ENCODE data around the gene GNGT2.

The GNGT2 gene

DNA sequence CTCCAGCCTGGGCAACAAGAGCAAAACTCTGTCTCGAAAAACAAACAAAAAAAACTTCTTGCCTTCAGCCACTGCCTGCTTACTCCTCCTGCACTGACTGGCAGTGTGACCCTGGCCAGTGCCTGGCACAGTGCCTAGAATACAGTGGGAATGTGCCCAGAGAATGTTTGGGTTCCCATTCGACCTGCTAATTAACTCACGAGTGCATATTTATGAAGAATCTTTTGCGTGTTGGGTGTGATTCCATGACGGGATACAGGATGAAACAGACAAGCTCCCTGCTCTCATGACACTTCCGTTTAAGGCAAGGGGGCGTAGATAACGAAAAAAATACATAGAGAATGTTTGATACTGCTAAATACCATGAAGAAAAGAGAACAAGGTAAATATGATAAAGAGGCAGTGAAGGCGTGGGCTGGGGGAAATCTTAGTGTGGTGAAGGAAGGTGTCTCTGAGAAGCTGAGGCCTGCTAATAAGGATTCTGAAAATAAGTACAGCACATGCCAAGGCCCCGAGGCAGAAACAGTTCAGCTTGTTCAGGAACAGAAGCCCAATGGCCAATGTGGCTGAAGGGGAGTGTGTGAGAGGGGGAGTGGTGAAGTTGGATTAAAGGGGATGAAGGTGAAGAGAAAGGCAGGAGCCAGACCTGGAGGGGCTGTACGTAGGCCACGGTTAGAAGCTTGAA lies 4.4 kb upstream of the GNGT2 start:
- no peaks in the 10 kb centered on the region for H3F3A ChIP-seq (ENCODE audit: low read depth)
- H3K4me2 ChIP-seq (ENCODE audit: low read depth, low read length, poor library complexity, severe bottlenecking), result no peak overlapping the region
- TF ChIP-seq, protein P1, sequence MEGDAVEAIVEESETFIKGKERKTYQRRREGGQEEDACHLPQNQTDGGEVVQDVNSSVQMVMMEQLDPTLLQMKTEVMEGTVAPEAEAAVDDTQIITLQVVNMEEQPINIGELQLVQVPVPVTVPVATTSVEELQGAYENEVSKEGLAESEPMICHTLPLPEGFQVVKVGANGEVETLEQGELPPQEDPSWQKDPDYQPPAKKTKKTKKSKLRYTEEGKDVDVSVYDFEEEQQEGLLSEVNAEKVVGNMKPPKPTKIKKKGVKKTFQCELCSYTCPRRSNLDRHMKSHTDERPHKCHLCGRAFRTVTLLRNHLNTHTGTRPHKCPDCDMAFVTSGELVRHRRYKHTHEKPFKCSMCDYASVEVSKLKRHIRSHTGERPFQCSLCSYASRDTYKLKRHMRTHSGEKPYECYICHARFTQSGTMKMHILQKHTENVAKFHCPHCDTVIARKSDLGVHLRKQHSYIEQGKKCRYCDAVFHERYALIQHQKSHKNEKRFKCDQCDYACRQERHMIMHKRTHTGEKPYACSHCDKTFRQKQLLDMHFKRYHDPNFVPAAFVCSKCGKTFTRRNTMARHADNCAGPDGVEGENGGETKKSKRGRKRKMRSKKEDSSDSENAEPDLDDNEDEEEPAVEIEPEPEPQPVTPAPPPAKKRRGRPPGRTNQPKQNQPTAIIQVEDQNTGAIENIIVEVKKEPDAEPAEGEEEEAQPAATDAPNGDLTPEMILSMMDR (conservative IDR thresholded peaks at IDR 0.05; ENCODE audit: low read length), result no peak
- no peak for TF ChIP-seq EZH2phosphoT487 (IDR thresholded peaks at IDR 0.05; ENCODE audit: borderline replicate concordance)
- no peaks in the 10 kb centered on the region for H3K27me3 ChIP-seq (ENCODE audit: insufficient read depth, low read length, poor library complexity, severe bottlenecking)
- no peak overlapping the region for H3K4me3 ChIP-seq (ENCODE audit: low read length, poor library complexity, severe bottlenecking)
- H3K4me1 ChIP-seq (ENCODE audit: insufficient read depth, low read length, poor library complexity, severe bottlenecking), result peaks cover 77% of the 10 kb centered on the region
- no peak overlapping the region for H3K9ac ChIP-seq (ENCODE audit: low read depth, low read length, poor library complexity, severe bottlenecking)
- no peaks in the 10 kb centered on the region for H4K20me1 ChIP-seq (ENCODE audit: insufficient read depth, low read length, poor library complexity, severe bottlenecking)
- H3K79me2 ChIP-seq (ENCODE audit: insufficient read depth, low read length), result peaks cover 59% of the 10 kb centered on the region
- no peak overlapping the region for H2AFZ ChIP-seq (ENCODE audit: low read length)
- no peaks in the 10 kb centered on the region for H3K9me2 ChIP-seq (replicated peaks; ENCODE audit: low read depth, low read length)
- H3K36me3 ChIP-seq (ENCODE audit: insufficient read depth, low read length), result no peaks in the 10 kb centered on the region
- no peaks in the 10 kb centered on the region for H3K9me3 ChIP-seq (ENCODE audit: insufficient read depth, low read depth, low read length)

DNA sequence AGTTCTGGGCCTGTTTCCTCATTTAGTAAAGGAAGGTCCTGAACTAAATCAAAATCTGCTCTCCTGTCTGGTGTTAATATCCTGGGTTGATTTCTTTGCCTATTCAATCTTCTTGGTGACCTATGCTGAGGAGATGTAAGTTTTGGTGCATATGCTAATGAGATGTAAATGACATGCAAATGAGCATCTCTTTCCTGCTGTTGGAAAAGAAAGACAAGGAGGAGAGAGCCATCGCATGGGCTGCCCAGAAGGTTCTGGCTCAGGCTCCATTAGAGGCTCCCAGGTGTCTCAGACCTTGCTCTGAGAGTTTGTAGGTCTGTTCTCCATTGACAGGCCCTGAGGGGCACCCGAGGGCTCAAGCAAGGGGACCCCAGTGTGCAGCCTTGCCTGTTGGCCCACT lies 3.5 kb upstream of the GNGT2 start:
- Histone ChIP-seq H2AFZ (ENCODE audit: low read length) (no peak overlapping the region), H3K4me3 (ENCODE audit: low read length, poor library complexity, severe bottlenecking) (peak overlapping the region; percentile 19), H4K20me1 (ENCODE audit: insufficient read depth, low read length, poor library complexity, severe bottlenecking) (no peaks in the 10 kb centered on the region), H3K9me2 (replicated peaks; ENCODE audit: low read depth, low read length) (no peaks in the 10 kb centered on the region), H3K27me3 (ENCODE audit: insufficient read depth, low read length, poor library complexity, severe bottlenecking) (no peaks in the 10 kb centered on the region), H3K36me3 (ENCODE audit: insufficient read depth, low read length) (no peaks in the 10 kb centered on the region), H3K4me1 (ENCODE audit: insufficient read depth, low read length, poor library complexity, severe bottlenecking) (peaks cover 81% of the 10 kb centered on the region), H3F3A (ENCODE audit: low read depth) (no peaks in the 10 kb centered on the region), H3K79me2 (ENCODE audit: insufficient read depth, low read length) (peaks cover 59% of the 10 kb centered on the region), H3K4me2 (ENCODE audit: low read depth, low read length, poor library complexity, severe bottlenecking) (peak overlapping the region; percentile 97), H3K9ac (ENCODE audit: low read depth, low read length, poor library complexity, severe bottlenecking) (no peak overlapping the region), H3K9me3 (ENCODE audit: insufficient read depth, low read depth, low read length) (no peaks in the 10 kb centered on the region)
- no peak for TF ChIP-seq EZH2phosphoT487 (IDR thresholded peaks at IDR 0.05; ENCODE audit: borderline replicate concordance)
- TF ChIP-seq, protein P1 (conservative IDR thresholded peaks at IDR 0.05; ENCODE audit: low read length), result no peak

DNA sequence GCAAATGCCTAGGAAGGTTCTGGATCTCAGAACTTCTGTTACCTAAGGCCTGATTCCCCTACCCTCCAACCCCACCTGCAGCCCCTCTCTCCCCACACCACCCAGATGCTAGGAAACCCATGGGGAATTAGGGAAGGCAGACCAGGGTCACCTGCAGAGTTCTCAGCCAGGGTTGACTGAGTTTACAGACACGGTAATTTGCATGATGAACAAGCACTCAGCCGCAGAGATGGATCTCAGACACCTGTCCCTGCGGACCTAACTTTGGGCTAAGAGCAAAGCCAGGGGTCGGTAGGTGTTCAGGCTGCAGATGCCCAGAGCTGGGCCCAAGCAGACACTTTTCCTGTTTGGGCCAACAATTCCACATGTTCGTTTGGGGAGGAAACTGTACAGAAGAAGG lies 3.0 kb upstream of the GNGT2 start:
- peak overlapping the region; percentile 97 for H3K4me2 ChIP-seq (ENCODE audit: low read depth, low read length, poor library complexity, severe bottlenecking)
- H3K4me3 ChIP-seq (ENCODE audit: low read length, poor library complexity, severe bottlenecking), result peak overlapping the region; percentile 19
- H3K9me2 ChIP-seq (replicated peaks; ENCODE audit: low read depth, low read length), result no peaks in the 10 kb centered on the region
- H3K79me2 ChIP-seq (ENCODE audit: insufficient read depth, low read length), result peaks cover 59% of the 10 kb centered on the region
- H3K4me1 ChIP-seq (ENCODE audit: insufficient read depth, low read length, poor library complexity, severe bottlenecking), result peaks cover 81% of the 10 kb centered on the region
- no peak overlapping the region for H2AFZ ChIP-seq (ENCODE audit: low read length)
- H3F3A ChIP-seq (ENCODE audit: low read depth), result no peaks in the 10 kb centered on the region
- H3K27me3 ChIP-seq (ENCODE audit: insufficient read depth, low read length, poor library complexity, severe bottlenecking), result no peaks in the 10 kb centered on the region
- H3K36me3 ChIP-seq (ENCODE audit: insufficient read depth, low read length), result no peaks in the 10 kb centered on the region
- no peaks in the 10 kb centered on the region for H3K9me3 ChIP-seq (ENCODE audit: insufficient read depth, low read depth, low read length)
- H4K20me1 ChIP-seq (ENCODE audit: insufficient read depth, low read length, poor library complexity, severe bottlenecking), result no peaks in the 10 kb centered on the region
- TF ChIP-seq EZH2phosphoT487 (IDR thresholded peaks at IDR 0.05; ENCODE audit: borderline replicate concordance), result no peak
- TF ChIP-seq, protein P1 (conservative IDR thresholded peaks at IDR 0.05; ENCODE audit: low read length), result no peak
- peak overlapping the region; percentile 35 for H3K9ac ChIP-seq (ENCODE audit: low read depth, low read length, poor library complexity, severe bottlenecking)

Data from Loucy (cell line).